NOMO-1 treated with dmso at 0.1 percent for 144 hours (cell line): ENCODE measurements around the gene RNF150.
A peak's percentile ranks its signal among the peaks of the same experiment; 100 is the strongest.

Source experiments
- DNase-seq: peaks from one replicate; lab custom pipeline; 2025; ENCODE audit not compliant: unreplicated experiment; lab: John Stamatoyannopoulos, UW

RNF150 gene

DNA sequence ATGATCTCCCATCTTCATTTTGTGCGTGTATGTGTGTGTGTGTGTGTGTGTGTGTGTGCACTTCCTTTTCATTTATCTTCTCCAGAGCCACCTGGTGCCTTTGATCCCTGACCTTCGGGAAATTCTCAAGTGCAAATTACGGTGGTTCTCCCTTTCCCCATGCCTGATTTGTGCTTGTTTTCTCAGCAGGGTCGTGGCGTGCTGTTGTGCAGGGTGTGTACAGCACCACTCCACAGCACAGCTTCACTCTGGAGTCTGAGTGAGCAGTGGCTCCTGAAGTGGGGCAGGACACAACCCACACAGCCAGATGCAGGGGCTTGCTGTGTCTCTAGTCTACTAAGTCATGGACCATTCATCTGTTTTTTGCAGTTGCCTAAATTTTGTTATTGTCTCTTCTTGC, 262.8 kb downstream of the RNF150 start:
- no peak for DNase-seq

DNA sequence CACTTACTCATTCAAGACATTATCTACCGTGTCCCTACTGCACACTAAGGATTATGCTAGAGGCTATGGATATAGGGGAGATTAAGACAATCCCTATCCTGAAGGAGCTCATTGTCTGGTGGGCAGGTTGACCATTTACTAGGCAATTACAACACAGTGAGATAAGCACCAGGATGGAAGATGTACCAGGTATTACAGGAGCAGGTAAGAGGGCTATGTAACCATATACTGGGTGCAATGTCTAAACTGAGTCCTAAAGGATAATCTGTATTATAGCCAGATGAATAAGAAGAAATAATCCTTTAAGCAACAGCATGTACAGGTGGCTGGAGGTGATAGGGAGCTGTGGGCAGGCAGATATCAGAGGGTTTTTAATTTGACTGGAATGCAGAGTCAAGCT, 263.8 kb downstream of the RNF150 start:
- DNase-seq, result no peak

DNA sequence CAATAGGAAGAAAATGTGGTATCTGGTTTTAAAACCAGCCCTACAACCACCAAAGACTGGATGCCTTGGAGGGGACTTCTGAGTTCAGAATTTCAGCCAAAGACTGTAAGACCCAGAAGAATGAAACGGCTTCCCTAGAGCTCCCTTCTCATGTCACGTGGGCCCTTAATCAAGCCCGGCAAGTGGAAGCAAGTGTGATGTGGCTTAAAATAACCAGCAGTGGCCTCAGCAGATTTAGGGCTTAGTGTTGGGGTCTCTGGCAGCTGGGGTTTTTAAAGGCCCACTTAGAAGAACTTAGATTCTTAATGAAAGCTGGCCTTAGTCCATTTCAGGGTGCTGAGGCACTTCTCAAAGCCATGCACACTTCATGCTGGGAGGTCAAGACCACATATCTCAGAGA, 265.9 kb downstream of the RNF150 start:
- DNase-seq, result no peak

DNA sequence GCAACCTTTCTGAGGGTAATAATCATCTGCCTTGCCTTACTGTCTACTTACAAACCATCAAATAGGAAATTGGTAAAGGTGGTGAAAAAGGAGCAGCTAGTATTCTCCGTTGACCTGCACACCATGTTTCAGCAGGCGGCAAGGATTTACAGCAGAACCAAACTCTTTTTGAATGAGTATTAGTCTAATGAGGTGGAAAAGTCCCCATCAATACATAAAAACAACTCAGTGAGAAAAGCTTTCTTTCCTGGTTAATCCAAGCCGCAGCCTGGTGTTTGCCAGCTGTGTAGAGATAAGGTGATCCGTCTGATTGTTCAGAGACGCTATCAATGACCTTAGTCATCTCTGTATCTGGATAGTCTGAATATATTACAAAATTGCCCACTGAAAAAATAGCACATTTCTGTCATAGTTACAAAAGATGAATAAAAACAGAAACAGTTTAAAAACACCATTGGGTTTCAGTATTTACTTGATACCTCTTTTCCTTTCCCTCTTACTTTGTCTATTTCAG, 266.7 kb downstream of the RNF150 start:
- no peak for DNase-seq

DNA sequence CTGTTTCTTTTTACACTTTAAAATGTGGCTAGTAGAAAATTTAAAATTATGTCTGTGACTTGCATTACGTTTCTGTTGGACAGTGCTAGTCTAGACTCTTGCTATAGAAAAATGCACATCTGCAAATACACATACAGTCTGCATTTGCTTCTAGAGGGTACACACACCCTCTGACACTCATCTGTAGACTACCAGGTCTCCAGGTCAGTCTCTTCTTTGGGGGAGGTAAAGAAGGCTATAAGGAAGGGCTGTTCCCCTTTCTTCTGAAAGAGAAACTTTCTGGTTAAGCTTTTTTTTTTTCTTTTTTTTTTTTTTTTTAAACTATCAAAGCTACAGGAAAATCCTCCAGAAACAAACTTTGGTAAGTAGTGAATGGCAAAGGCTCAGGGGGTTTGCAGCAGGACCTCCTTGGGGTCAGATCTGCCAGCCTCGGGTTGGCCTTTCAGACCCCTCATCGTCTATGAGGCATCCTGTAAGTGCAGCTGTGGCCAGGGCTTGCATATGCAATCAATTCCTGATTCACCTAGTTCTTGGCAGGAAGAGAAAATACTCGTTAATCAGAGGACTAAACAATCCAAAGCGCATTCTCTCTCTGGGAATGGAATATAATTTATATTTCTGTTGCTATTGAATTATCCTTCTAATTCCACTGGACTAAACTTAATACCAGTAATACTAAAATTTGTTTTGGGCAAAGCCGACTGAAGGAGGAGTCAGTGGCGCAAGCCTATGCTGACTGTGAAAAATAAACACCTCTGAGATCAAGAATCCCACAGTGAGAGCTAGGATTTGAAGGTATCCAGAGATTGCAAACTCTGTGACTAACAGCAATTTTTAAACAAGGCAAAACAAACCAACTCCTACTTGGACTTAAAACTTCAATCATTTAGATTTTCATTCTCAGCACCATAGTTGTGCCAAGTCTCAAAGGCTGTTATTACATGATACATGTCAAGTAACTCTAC, 267.7 kb downstream of the RNF150 start:
- DNase-seq, result no peak

DNA sequence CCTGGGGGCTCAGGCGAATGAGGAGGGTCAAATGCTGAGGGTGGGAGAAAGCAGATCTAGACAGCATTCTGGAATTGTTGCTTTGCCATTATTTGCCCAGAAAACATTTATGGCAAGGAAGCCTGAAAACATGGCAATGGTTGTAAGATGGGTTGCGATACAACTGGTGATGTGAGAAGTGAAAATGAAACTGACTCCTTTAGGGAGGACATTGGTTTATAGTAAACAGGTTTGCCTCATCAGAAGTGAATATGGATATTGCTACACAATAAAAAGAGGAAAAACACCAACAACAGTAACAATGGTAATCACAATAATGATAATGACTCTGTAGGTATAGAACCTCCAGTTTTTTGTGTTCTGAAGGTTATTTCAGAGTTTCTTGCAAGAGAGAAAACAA, 270.1 kb downstream of the RNF150 start:
- DNase-seq, result no peak

DNA sequence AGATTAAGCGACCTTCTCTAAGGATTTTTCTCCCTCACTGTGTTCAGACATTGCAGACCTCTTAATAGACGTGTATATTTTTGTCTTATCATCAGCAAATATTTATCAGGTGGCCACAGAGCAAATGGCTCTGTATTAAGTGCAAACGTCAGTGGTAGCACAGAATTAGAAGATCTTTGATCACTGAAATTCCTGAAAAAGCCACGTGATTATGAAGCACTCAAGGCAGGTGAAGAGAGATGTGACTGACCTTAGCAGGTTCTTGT, 271.2 kb downstream of the RNF150 start:
- no peak for DNase-seq

DNA sequence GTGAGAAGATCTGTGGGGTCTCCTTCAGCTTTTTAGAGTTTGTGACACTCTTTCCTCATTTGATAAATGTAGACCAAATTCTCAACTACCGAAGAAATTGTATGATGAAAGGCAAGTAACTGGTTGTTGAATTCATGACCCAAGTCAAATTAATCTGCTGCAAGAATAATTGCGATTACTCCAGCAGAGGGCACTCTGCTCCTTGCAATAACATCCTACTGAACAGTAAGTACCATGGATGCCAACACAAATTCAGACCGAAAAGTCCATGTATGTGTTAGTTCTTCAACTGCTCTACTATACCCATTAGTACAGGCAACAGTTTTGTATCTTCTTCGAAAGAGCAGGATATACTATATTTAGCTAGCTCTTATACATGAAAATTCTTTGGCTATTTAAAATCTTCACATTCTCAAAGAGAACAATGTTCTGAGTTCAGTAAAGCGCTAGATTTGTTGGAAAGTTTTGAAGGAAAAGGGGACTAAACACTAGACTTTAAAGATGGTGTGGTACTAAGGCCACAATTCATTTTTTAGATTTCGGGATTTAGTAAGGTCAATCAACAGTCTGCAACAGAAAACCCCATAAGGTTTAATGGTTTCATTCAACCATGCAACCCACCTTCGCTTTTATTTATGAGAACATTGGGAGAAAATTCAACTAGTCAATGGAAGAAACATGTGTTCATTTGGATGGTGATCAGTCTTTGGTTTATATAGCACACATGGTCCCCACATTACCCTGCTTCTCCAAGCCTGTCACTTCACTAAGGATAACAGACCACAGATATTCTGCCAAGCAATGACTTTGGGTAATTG, 271.7 kb downstream of the RNF150 start:
- peak; percentile 7 for DNase-seq

DNA sequence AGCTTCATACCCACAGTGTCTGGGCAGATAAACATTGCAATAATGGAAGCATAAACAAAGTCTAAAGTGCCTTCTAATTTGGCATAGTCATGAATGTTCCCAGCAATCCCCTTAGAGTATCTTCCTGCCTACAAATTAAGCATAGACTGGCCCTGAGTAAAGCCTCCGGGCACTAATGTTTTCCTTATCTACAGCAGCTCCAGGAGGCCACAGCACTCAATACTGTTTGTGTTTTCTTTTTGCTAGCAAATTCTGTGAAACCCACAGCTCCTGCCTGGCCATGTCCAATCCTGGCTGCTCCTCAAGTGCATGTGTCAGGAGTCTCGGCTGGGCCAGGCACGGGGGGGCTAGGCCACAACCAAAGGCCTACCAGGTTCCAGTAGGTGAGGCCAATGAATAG, 274.4 kb downstream of the RNF150 start:
- no peak for DNase-seq

DNA sequence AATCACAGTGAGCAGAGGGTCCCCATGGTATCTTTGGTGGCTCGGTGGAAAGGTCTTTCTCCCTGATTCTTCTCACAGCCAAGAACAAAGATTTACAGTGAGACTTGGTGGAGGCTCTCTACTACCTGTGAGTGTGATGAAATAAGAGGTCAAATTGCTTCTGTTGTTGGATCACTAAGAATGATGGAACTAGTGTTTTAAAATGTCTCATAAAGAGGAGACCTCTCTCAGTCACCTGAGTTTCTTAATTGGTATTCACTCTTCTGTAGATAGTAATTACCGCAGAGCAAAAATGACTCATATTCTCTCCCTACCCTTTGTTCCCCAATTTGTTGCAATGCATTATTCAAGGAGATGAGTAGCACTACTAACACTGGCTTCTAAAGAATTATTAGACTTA, 276.2 kb downstream of the RNF150 start:
- peak; percentile 4 for DNase-seq

DNA sequence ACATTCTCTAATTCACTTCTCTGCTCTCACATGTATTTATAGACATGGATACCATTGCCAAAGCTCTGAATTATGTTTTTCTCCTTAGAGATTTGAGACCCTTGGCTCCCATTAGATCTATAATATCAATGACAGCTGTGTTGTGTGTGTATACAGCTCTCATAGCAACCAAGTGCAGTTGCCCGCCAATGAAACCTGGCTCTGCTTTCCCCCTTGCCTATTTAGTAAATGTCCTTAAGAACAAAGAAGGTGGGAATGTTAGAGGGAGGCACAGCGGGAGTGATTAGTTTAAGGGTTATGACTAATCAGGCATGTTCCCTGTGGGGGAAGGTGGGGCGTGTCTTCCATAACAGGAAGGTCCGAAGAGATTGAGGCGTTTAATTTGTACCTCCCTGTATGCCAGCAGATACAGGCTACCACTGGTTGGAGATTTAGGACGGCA, 276.6 kb downstream of the RNF150 start:
- no peak for DNase-seq

DNA sequence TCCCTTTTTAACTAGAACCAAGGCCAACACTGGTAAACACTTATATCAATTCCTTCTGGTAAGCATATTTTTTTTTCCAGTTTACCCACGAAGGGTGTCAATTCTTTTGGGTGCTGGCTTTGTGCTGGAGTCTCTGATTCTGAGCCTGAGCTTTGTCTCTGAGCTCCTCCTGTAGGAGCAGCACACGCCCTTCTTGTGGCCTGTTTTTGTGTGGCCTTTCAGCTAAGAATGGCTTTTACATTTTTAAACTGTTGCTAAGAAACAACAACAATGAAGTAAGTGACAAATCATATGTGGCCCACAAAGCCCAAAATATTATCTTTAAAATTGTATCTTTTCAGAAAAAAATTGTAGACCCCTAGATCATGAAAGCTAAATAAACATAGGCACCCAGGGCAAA, 279.1 kb downstream of the RNF150 start:
- DNase-seq, result no peak

DNA sequence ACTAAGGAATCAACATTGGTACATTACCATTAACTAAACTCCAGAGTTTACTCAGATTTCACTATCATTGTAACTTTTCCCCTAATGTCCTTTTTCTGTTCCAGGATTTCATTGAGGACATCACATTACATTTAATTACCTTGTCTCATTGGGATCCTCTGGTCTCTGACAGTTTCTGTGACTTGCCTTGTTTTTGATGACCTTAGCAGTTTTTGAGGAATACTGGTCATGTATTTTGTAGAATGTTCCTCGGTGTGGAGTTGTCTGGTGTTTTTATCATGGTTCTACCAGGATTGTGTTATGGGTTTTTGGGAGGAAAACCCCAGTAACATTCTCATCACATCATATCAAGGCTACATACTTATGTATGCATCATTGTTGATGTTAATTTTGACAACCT, 281.5 kb downstream of the RNF150 start:
- DNase-seq, result no peak

DNA sequence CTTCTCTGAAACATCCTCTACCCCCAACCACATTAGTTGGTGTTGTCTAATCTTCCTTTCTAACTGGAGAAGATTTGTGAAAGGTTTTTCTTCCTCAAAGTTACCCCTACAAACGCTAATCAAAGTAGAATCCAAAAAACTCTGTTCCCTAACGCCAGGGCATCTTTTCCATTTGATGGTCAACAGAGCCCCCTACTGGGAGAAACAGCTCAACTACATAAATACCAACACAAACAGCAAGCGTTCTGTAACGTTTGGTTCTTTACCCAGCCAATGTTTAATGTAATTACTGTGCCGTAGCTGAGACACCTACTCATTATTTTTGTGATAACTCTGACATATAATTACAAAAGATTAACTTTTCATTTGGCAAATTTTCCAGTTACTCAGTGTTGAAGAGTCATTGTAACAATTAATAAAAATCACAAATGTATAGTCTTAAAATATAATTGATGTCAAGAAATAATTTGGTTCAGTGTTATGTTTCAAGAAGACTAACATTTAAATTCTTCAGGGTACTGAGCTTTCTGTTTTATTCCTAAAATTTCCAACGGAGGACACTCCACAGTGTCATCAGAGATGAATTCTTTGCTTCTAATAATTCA, 282.1 kb downstream of the RNF150 start:
- DNase-seq, result peak; percentile 17

DNA sequence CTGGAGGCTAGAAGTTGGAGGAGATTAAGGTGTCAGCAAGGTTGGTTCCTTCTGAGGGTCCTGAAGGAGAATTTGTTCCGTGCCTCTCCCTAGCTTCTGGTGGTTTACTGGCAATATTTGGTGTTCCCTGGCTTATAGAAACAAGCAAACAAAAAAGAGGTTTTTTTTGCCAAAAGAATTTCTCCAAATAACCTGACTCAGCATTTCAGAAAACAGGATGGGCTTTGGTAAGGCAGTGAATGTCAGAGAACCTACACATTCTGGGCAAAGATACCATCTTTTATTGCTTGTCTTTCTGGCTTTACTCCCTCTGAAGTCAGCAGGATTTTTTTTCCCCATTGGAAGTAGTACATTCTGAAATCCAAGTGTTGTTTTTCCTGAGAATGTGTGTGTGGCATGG, 283.7 kb downstream of the RNF150 start:
- no peak for DNase-seq

DNA sequence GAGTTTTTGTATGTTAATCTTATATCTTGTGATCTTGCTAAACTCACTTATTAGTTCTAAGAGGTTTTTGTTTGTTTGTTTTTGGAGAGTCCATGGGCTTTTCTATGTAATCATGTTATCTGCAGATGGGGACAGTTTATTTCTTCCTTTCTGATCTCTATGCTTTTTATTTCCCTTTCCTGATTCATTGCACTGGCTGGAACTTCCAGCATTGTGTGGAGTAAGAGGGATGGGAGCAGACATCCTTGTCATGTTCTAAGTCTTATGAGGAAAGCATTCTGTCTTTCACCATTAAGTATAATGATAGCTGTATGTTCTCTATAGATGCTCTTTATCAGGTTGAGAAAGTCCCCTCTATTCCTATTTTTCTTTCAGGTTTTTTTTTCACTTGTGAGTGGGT, 286.5 kb downstream of the RNF150 start:
- no peak for DNase-seq

DNA sequence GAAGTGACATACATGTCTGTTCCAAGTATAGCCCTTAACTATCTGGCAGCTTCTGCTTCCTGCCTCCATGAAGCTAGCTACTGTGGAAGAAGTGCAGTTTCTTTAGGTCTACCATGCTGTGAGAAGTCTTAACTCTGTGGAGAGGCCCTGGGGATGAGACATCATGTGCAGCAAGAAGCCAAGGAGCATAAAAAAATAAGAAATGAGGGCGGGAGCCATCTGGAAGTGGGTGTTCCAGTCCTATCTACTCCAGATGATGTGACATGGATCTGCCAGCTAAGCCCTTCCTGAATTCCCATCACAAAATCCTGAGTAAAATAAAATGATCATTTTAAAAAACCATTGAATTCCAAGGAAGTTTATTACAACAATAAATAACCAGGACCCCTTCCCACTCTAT, 289.2 kb downstream of the RNF150 start:
- DNase-seq, result no peak

DNA sequence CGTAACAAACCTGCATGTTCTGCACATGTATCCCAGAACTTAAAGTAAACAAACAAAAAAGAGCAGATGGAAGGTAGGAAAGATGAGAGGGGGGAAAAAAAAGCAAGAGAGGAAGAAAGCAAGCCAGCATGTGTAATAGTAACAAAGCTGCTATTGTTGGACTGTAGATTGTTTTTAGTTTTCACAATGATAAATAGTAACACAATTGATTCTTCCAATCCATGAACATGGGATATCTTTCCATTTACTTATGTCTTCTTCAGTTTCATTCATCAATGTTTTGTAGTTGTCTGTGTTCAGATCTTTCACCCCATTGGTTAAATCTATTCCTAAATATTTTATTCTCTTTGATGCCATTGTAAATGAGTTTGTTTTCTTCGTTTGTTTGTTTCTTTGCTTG, 292.1 kb downstream of the RNF150 start:
- no peak for DNase-seq

DNA sequence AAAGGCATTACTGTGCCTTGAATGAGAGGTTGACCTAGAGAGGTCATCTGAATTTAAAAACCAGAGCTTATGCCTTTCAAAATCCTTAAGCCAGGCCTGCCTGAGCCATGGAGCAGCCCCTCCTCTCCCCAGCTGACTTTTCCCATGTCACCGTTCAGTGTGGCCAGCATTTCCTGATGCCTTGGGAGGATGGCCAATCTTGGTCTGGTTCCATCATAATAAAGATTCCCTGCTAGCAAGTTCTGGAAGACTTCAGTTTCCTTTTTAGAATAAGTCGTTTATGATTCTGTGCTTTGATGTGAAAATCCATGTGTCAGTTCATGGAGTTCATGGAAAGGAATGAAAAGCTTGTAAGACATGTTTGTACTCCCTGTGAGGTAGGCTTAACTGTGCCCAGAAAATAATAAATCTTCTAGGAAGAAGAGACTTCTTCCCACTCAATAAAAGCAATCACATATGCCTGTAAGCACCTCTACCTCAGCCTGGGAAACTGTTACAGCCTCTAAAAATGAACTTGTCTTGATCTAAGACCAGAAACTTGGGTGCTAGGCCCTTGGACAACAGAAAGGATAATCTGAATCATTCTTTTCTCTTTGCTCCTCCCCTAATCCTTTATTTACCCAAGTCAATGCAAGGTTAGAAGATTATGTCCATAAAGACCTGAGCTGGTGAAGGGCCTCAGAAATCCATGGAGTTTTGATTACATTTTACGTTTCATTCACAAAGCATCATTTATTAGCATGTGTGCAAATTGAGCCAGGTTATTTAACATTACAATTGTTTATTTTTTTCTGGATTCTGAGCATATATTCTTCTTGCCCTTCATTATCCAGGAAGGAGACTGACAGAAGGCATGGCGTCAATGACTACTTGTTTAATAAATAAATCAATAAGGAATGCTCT, 293.1 kb downstream of the RNF150 start:
- DNase-seq, result no peak

DNA sequence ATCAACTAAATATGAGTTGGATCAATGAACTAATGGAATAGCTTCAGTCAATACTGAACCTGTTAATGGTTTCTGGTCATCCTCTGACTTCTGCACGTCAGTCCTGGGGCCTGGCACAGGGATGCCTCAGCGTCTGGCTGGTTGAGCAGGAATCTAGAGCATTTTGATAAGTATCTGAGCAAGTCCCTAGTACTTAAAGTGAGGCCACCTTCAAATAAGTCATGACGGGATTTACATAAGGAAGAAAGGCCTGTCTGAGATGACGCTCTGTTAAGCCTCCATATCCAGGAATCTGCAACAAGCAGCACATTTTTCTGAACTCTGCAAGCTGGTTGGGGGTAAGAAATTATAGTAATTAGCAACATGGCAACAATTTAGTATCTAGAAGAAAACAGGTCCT, 293.9 kb downstream of the RNF150 start:
- DNase-seq, result no peak

DNA sequence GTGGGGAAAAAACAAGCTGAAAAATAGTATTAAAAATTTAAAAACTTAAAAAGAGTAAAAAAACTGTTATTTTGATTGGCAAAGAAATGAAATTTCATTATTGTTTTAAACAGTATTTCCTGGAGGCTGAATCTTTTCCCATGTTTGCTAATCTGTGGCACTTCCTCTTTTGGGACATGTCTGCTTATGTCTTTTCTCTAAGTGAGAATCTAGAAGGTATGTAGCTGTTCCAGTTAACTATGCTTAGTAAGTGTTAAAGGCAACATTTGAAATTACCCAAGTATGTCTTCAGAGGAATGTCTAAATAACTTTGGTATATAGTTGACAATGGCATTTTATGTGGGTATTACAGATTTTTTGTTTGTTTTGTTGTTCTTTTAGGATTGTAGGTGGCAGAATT, 295.5 kb downstream of the RNF150 start:
- peak; percentile 69 for DNase-seq
